Naive B cell (primary cell): ENCODE results near the gene SPART. TPM values are rescaled to one million over a fixed set of nuclear protein-coding genes. Genes with fewer than 3 reads are reported as not detected.
A peak's percentile ranks its signal among the peaks of the same experiment; 100 is the strongest.

ENCODE experiments used
- ATAC-seq, 2 donors: fragments of 150-1000 bp; cut with Tn5 transposase; 2 replicates each; pipeline ENCODE4 v1.10.0; 2021; ENCODE audit warnings: low read depth in 2 of 2, mild to moderate bottlenecking in 2 of 2, moderate library complexity in 2 of 2
- DNase-seq: peaks from one replicate; pipeline ENCODE4 v3.0.0; 2022
- H3K27ac Mint-ChIP-seq, 6 donors: one replicate each; pipeline ENCODE4 v1.8.0; 2020 to 2022; ENCODE audit warnings: mild to moderate bottlenecking in 6 of 6, mixed read lengths in 6 of 6, moderate library complexity in 5 of 6, inconsistent platforms in 2 of 6
- H3K27me3 Mint-ChIP-seq, 3 donors: one replicate each; pipeline ENCODE4 v1.8.0; 2021 to 2022; ENCODE audit warnings: mixed read lengths in 3 of 3, mild to moderate bottlenecking in 1 of 3
- H3K36me3 Mint-ChIP-seq, 2 donors: one replicate each; pipeline ENCODE4 v1.8.0; 2020 to 2022; ENCODE audit warnings: mixed read lengths in 2 of 2, inconsistent platforms in 1 of 2, mild to moderate bottlenecking in 1 of 2
- H3K4me1 Mint-ChIP-seq, 3 donors: one replicate each; pipeline ENCODE4 v1.8.0; 2020 to 2022; ENCODE audit warnings: mixed read lengths in 3 of 3, inconsistent platforms in 1 of 3, mild to moderate bottlenecking in 1 of 3, moderate library complexity in 1 of 3
- H3K4me3 Mint-ChIP-seq, 8 donors: one replicate each; pipeline ENCODE4 v1.8.0; 2020 to 2022; ENCODE audit warnings: mild to moderate bottlenecking in 8 of 8, mixed read lengths in 8 of 8, moderate library complexity in 8 of 8, inconsistent platforms in 2 of 8
- H3K9me3 Mint-ChIP-seq, 7 donors: one replicate each; pipeline ENCODE4 v1.8.0; 2020 to 2022; ENCODE audit warnings: mixed read lengths in 7 of 7, mild to moderate bottlenecking in 5 of 7, inconsistent platforms in 2 of 7, moderate library complexity in 1 of 7
- polyA plus RNA-seq, 6 donors: library from polyadenylated mRNA; unstranded; fragments of 300-500 nt; fragmentation: Illumina TruSeq; gene quantifications; one replicate each; pipeline ENCODE4 v1.2.3, GENCODE V29; 2021; ENCODE audit warnings: low read depth in 6 of 6

Gene SPART
- polyA plus RNA-seq, 6 donors from 2014 or later = 14.7 to 47.9 (median 40.8) TPM

DNA sequence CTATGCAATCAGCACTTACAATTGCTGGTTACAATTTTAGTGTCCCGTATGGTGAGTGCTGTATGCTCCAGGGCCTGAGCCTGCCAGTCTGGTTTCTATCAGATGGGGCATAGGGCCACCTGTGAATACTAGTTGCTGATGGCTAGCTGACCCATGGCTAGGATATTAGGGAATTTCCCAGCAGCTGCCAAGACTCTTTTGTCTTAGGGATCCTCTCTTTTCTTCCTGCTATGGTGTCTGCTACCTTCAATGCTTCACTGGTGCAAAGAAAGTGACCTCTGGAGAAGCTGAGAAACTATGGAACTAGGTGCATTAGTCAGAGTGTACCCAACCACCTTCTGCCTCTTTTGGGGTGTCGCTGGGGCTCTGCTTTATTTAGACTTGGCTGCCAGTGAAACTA is 60.2 kb downstream of the SPART start:
- H3K27me3 Mint-ChIP-seq = peaks cover 8 to 14% (median 10%) of the 10 kb centered on the region in 3 donors
- no peaks in the 10 kb centered on the region for H3K4me1 Mint-ChIP-seq
- H3K4me3 Mint-ChIP-seq = no peak overlapping the region
- no peak overlapping the region for H3K27ac Mint-ChIP-seq
- DNase-seq (no peak), ATAC-seq (no peak)
- no peaks in the 10 kb centered on the region for H3K36me3 Mint-ChIP-seq
- H3K9me3 Mint-ChIP-seq = peaks cover 0 to 12% (median 5%) of the 10 kb centered on the region in 7 donors

DNA sequence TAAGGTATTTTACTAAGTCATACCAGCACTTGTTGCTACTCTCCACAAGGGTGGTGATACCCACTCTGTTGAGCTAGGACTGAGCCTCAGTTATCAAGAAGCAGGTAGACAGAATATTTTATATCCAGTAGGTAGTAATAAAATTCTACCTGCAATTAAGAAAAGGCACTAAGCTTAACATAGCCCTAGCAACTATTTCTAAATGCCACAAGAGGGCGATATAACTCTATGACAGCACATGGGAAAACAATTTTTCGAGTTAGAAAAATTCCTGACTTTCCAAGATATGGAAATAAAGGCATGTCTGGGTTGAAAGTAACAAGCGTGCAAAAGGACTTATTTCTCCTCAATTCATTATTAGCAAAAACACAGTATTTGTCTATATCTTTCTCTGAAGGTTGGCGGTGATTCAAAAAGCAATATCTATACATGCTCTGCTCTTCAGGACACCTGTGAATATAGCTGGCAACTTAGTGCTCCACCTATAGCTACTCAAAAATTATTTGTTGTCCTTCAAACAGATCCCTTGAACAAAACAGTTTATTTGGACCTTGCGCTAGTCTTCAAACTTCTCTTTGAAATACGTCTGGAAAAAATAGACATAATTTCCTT is 63.3 kb downstream of the SPART start:
- Mint-ChIP-seq H3K36me3 (no peaks in the 10 kb centered on the region), H3K9me3 (peaks cover 0 to 1% (median 0%) of the 10 kb centered on the region in 7 donors), H3K27me3 (peaks cover 10 to 19% (median 14%) of the 10 kb centered on the region in 3 donors), H3K4me1 (no peaks in the 10 kb centered on the region), H3K27ac (no peak overlapping the region), H3K4me3 (no peak overlapping the region)
- DNase-seq (peak; percentile 7), ATAC-seq (peak in 1 of 2 donors; percentile 28)

DNA sequence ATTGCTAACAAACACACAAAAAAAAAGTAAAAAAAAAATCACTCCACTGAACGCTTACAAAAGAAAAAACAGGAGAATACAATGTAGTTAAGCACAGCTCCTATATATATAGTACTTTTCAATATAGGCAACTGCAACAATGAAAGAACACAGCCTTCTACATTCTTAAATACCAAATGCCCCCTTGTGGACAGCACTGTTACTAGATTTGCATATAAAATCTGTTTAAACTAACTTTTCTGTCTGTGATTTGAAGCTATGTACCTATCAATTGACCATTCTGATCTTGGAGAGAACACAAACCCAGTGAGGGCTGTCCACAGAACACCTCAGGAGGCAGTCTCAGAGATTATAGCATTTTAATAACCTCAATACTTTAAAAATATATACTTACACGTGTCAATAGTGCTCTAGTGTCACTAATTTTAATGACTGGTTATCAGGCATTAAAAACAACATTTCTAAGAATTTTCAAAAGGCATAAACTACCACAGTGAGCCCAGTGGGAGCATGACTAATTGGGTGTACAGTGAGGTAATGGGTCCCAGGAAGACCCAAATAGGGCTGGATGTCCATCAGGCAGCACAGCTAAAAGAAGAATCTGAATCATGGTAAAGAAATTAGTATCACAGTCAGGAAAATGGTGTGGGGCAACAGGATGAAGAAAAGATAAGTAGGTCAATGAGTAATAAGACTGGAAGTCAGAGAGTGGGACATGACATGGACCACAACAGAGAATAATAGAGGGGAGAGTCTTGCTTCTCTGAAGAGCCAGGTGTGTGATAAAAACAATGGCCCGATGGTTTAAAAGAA is 70.8 kb downstream of the SPART start:
- H3K27me3 Mint-ChIP-seq = peaks cover 0 to 12% (median 0%) of the 10 kb centered on the region in 3 donors
- H3K4me3 Mint-ChIP-seq = no peak overlapping the region
- H3K27ac Mint-ChIP-seq = no peak overlapping the region
- no peak for DNase-seq
- no peaks in the 10 kb centered on the region for H3K36me3 Mint-ChIP-seq
- ATAC-seq = no peak
- peaks cover 0 to 2% (median 0%) of the 10 kb centered on the region in 7 donors for H3K9me3 Mint-ChIP-seq
- no peaks in the 10 kb centered on the region for H3K4me1 Mint-ChIP-seq

DNA sequence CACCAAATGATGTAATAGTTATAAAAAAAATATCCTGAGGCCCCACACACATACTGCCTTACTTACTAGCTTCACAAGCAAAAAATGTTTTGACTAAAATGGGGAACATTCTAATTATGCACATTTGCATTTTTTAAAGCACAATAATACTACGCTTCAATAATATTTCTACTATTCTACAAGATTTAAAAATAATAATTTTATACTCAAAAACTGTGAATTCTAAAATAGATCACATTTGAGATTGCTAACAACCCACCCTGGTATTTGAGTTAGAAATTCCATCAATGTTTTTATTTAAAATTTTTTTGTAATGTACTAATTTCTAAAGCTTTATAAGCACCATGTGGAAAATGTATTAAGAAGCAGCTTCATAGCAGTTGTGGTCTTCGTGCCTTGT is 72.8 kb downstream of the SPART start:
- Mint-ChIP-seq H3K27me3 (peaks cover 0 to 15% (median 0%) of the 10 kb centered on the region in 3 donors), H3K36me3 (no peaks in the 10 kb centered on the region), H3K4me1 (no peaks in the 10 kb centered on the region), H3K4me3 (no peak overlapping the region), H3K27ac (no peak overlapping the region), H3K9me3 (peaks cover 0 to 2% (median 0%) of the 10 kb centered on the region in 7 donors)
- no peak for DNase-seq
- no peak for ATAC-seq

DNA sequence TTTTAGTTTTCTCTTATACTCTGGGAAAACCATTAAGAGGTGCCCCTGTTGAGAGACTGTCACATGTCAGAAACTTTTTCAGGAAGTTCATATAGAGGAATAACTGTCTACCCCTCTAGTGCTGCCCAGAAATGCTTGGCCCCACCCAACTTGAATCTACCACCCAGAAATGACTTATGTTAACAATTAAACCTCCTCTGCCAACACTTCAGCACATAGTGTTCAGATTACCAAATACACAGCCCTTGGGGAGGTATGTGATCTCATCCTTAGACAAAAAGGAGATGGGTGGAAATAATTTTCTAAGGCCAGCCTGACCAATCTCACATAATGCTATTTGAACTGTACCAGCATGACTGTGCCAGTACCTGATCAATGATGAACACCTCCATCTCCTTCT is 84.2 kb downstream of the SPART start:
- Mint-ChIP-seq H3K27ac (no peak overlapping the region), H3K9me3 (no peaks in the 10 kb centered on the region), H3K4me1 (no peaks in the 10 kb centered on the region), H3K27me3 (peaks cover 0 to under 1% (median under 1%) of the 10 kb centered on the region in 3 donors), H3K36me3 (no peaks in the 10 kb centered on the region), H3K4me3 (no peak overlapping the region)
- DNase-seq (no peak), ATAC-seq (no peak)

DNA sequence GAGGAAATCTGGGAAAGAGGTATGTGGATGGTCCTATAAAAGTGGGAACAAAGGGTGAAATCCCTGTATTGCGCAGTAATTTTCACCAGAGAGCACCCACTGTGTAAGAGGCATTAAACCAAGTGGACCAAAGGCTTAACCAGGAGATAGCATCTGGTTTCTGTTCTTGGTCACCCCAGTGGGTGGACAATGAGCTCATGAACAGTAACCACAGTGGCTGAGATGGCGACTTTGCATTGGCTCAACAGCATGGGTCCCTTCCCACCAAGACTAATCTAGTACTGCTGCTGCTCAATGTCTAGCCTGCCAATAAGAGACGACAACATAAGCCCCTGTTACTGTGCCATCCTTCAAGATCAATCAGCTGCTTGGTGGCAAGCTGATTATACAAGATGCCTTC is 85.2 kb downstream of the SPART start:
- no peak for ATAC-seq
- Mint-ChIP-seq H3K36me3 (no peaks in the 10 kb centered on the region), H3K27ac (peak overlapping the region in 1 of 6 donors; percentile 38), H3K9me3 (peaks cover 0 to under 1% (median 0%) of the 10 kb centered on the region in 7 donors), H3K27me3 (peaks cover 0 to 5% (median 4%) of the 10 kb centered on the region in 3 donors), H3K4me3 (no peak overlapping the region), H3K4me1 (no peaks in the 10 kb centered on the region)
- DNase-seq = no peak

DNA sequence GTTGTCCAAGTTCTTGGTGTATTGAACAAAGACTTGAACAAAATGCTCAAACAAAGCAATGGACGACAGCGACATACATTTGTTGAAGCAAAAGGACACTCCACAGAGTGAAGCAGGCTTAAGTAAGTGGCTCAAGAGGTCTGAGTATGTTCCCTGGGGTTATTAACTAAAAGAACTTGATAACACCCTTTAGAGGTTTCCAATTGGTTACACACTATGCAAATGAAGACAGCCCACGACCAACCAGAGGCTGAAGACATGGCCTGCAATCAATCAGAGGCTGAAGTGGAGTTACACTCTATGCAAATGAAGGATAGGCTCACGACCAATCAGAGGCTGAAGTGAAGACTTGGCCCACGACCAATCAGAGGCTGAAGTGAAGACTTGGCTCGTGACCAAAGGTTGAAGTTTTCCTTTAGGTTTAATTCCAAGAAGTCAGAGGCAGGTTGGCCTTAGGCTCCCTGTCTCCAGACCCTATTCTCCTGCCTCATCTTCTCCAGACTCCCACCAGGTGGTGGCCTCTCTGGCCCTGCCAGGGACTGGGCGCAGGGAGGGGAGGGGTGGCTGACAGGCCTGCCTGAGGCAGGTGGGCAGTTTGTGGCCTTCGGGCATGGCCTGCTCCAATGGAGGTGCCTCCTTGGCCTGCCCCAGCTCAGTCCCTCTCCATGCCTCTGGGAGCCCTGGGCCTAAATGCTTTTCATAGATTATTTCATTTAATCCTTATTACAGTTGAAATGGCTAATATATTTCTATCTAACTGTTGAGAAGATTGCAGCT is 86.6 kb downstream of the SPART start:
- H3K4me3 Mint-ChIP-seq = no peak overlapping the region
- H3K36me3 Mint-ChIP-seq = no peaks in the 10 kb centered on the region
- H3K4me1 Mint-ChIP-seq = no peaks in the 10 kb centered on the region
- H3K9me3 Mint-ChIP-seq = peaks cover 0 to 4% (median 0%) of the 10 kb centered on the region in 7 donors
- H3K27me3 Mint-ChIP-seq = peaks cover 0 to 5% (median 4%) of the 10 kb centered on the region in 3 donors
- DNase-seq (no peak), ATAC-seq (no peak)
- H3K27ac Mint-ChIP-seq = no peak overlapping the region

DNA sequence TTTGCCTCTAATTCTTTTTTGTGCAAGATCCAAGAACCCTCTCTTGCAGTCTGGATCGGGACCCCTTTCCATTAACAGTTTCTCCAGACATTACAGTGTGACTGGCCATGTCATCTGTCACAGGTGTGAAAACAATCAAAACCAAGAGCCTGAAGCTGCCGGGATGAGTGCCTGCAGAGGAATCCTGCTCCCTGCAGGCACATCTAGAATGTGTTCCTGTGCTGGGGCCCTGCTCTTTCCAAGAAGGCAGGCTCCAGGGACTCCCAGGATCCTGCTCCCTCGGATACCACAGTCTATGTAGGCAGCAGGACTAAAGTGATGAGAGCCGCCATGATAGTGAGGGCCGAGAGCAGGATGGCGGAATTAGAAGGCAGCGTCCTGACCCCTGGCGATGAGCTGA is 87.4 kb downstream of the SPART start:
- ATAC-seq = no peak
- DNase-seq = no peak
- Mint-ChIP-seq H3K36me3 (no peaks in the 10 kb centered on the region), H3K9me3 (peaks cover 0 to 4% (median 0%) of the 10 kb centered on the region in 7 donors), H3K27me3 (peaks cover 0 to 5% (median 4%) of the 10 kb centered on the region in 3 donors), H3K27ac (no peak overlapping the region), H3K4me1 (no peaks in the 10 kb centered on the region), H3K4me3 (no peak overlapping the region)

Other genes with a start within 250 kb of the SPART start
- gene DCLK1, start 215.0 kb downstream of the SPART start, polyA plus RNA-seq = not detected
- not detected for gene SOHLH2, start 131.8 kb downstream of the SPART start, polyA plus RNA-seq
- gene CCDC169, start 48.6 kb downstream of the SPART start, polyA plus RNA-seq = under 1 TPM in 1 of 6 donors, not detected in 5; 0.46 TPM
- 1 to 10 TPM in 1 of 6 donors, under 1 TPM in 3, not detected in 2; 0.23 to 1.1 (median 0.47) TPM for gene CCNA1, start 86.1 kb upstream of the SPART start, polyA plus RNA-seq